ENCODE measurements around the gene GSTM5. TPM values are rescaled to one million over a fixed set of nuclear protein-coding genes. Genes with fewer than 3 reads are reported as not detected.
"Not testable (repeated sequence)": the region's sequence is repeated elsewhere in the genome, so short reads cannot be mapped to it uniquely, and the experiment has no call there.

The GSTM5 gene
- polyA plus RNA-seq, 3 donors = not detected

DNA sequence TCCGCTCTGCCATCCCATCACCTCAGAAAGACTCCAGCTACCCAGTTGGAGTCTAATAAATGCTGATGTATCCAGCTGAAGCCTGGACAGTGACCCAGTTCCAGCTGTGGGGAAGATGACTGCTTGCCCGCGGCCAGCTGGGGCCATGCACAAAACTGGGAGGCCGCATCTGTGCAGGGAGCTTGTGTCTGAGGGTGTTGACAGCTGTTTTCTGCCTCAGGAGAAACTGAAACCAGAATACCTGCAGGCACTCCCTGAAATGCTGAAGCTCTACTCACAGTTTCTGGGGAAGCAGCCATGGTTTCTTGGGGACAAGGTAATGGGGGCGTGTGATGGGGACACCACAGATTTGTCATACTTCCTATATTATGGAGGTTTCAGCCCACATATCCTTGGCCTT is 41.0 kb upstream of the GSTM5 start:
- Histone ChIP-seq H3K4me1 (ENCODE audit: control insufficient read depth in 1 of 2, insufficient read depth in 2 of 2, low read length in 2 of 2) (peaks cover 9 to 12% of the 10 kb centered on the region in 2 donors), H3K9ac (ENCODE audit: insufficient read depth, low read length, poor library complexity, severe bottlenecking) (no peak overlapping the region), H4K20me1 (ENCODE audit: insufficient read depth, low read length) (no peaks in the 10 kb centered on the region), H3K4me3 (replicated peaks in 1 of 3; ENCODE audit: low read depth in 2 of 3, low read length in 3 of 3) (no peak overlapping the region), H3K36me3 (replicated peaks in 1 of 2; ENCODE audit: control insufficient read depth in 1 of 2, insufficient read depth in 2 of 2, low read length in 2 of 2) (no peaks in the 10 kb centered on the region), H3K27ac (ENCODE audit: low read depth in 1 of 2, low read length in 2 of 2) (no peak overlapping the region), H3K9me3 (replicated peaks in 1 of 2; ENCODE audit: control insufficient read depth in 1 of 2, insufficient read depth in 1 of 2, low read length in 2 of 2) (no peaks in the 10 kb centered on the region), H3K79me2 (ENCODE audit: insufficient read depth, low read length) (no peaks in the 10 kb centered on the region), H2AFZ (ENCODE audit: insufficient read depth, low read depth, low read length, poor library complexity, severe bottlenecking) (no peak overlapping the region), H3K4me2 (replicated peaks; ENCODE audit: extremely low read depth, low read length, poor library complexity, severe bottlenecking) (no peak overlapping the region), H3K27me3 (ENCODE audit: control insufficient read depth in 2 of 2, insufficient read depth in 2 of 2, low read length in 2 of 2) (no peaks in the 10 kb centered on the region)
- intact Hi-C loops (cut with micrococcal nuclease) = no loop called here
- Mint-ChIP-seq H3K27ac (no peak overlapping the region), H3K36me3 (no peaks in the 10 kb centered on the region), H3K4me3 (no peak overlapping the region), H3K4me1 (peaks cover 22% of the 10 kb centered on the region), H3K27me3 (ENCODE audit: low read depth in 3 of 3) (peaks cover 2 to 8% (median 3%) of the 10 kb centered on the region in 3 donors), H3K9me3 (peaks cover 0 to 8% (median 0%) of the 10 kb centered on the region in 7 donors)
- TF ChIP-seq, protein P1, sequence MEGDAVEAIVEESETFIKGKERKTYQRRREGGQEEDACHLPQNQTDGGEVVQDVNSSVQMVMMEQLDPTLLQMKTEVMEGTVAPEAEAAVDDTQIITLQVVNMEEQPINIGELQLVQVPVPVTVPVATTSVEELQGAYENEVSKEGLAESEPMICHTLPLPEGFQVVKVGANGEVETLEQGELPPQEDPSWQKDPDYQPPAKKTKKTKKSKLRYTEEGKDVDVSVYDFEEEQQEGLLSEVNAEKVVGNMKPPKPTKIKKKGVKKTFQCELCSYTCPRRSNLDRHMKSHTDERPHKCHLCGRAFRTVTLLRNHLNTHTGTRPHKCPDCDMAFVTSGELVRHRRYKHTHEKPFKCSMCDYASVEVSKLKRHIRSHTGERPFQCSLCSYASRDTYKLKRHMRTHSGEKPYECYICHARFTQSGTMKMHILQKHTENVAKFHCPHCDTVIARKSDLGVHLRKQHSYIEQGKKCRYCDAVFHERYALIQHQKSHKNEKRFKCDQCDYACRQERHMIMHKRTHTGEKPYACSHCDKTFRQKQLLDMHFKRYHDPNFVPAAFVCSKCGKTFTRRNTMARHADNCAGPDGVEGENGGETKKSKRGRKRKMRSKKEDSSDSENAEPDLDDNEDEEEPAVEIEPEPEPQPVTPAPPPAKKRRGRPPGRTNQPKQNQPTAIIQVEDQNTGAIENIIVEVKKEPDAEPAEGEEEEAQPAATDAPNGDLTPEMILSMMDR (IDR thresholded peaks at IDR 0.05) = no peak
- WGBS (ENCODE audit: insufficient coverage) = 100% methylated on average over 3 of the region's 5 CpGs
- no peak for DNase-seq

DNA sequence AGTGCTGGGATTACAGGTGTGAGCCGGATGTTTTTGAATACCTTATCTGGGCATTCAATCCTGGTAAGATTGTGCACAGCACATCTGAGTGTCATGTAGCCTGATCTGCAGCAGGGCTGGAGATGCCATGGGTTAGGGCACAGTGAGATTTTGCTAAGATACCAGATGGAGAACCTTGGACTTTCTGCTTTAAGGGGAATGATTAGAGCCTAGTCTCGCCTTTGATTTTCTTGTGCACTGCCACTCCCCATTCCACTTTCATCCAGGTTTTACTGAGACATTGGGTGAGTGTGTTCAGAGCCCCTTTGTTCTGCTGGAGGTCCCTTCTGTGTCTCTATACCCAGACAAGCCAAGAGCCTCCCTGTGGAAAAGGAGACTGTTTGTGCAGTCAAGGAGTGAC is 38.2 kb upstream of the GSTM5 start:
- H3K9me3 Mint-ChIP-seq; intact Hi-C loops (cut with micrococcal nuclease); H4K20me1 ChIP-seq (ENCODE audit: insufficient read depth, low read length); H3K27me3 ChIP-seq (ENCODE audit: control insufficient read depth in 2 of 2, insufficient read depth in 2 of 2, low read length in 2 of 2); H3K36me3 Mint-ChIP-seq; H3K27ac Mint-ChIP-seq; H3K36me3 ChIP-seq (replicated peaks in 1 of 2; ENCODE audit: control insufficient read depth in 1 of 2, insufficient read depth in 2 of 2, low read length in 2 of 2); H3K4me1 Mint-ChIP-seq; H3K79me2 ChIP-seq (ENCODE audit: insufficient read depth, low read length); DNase-seq; H3K9ac ChIP-seq (ENCODE audit: insufficient read depth, low read length, poor library complexity, severe bottlenecking); H3K4me3 ChIP-seq (replicated peaks in 1 of 3; ENCODE audit: low read depth in 2 of 3, low read length in 3 of 3); H2AFZ ChIP-seq (ENCODE audit: insufficient read depth, low read depth, low read length, poor library complexity, severe bottlenecking); H3K4me1 ChIP-seq (ENCODE audit: control insufficient read depth in 1 of 2, insufficient read depth in 2 of 2, low read length in 2 of 2); H3K27ac ChIP-seq (ENCODE audit: low read depth in 1 of 2, low read length in 2 of 2); H3K4me3 Mint-ChIP-seq; H3K9me3 ChIP-seq (replicated peaks in 1 of 2; ENCODE audit: control insufficient read depth in 1 of 2, insufficient read depth in 1 of 2, low read length in 2 of 2); H3K4me2 ChIP-seq (replicated peaks; ENCODE audit: extremely low read depth, low read length, poor library complexity, severe bottlenecking); H3K27me3 Mint-ChIP-seq (ENCODE audit: low read depth in 3 of 3): not testable (repeated sequence)
- 100% methylated on average over 1 of the region's 2 CpGs for WGBS (ENCODE audit: insufficient coverage)

DNA sequence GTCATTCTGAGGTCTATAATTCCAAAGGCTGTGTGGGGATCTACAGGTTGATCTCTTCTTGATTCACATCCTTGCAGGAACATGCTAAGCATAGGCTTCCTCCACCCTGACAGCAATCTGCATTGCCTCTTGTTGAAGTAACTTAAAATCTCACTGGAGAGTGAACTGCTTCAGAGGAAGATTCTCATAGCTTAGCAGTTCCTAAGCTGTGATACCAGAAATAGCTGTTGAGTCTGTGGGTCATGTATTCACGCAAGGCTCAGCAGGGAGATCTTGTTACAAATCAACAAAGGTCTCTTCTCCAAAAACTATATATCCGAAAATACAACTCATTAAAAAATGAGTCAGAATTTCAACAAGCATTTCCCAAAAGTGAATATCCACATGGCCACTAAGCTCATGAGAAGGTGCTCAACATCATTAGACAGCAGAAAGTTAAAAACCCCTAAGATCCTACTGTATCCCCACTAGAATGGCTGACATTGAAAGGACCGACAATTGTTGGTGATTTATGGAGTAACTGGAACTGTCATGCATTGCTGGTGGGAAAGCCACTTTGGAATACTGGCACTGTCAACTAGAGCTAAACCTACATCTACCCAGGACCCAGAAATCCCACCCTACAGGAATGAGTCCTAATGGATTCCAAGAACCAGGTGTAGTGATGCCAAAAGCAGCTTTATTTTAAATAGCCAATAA is 35.2 kb upstream of the GSTM5 start:
- H3K27me3 ChIP-seq (ENCODE audit: control insufficient read depth in 2 of 2, insufficient read depth in 2 of 2, low read length in 2 of 2); H3K79me2 ChIP-seq (ENCODE audit: insufficient read depth, low read length); H3K9ac ChIP-seq (ENCODE audit: insufficient read depth, low read length, poor library complexity, severe bottlenecking); H3K4me1 ChIP-seq (ENCODE audit: control insufficient read depth in 1 of 2, insufficient read depth in 2 of 2, low read length in 2 of 2); H3K4me1 Mint-ChIP-seq; H3K27me3 Mint-ChIP-seq (ENCODE audit: low read depth in 3 of 3); H3K9me3 Mint-ChIP-seq; H3K4me2 ChIP-seq (replicated peaks; ENCODE audit: extremely low read depth, low read length, poor library complexity, severe bottlenecking); H3K36me3 Mint-ChIP-seq; H3K4me3 ChIP-seq (replicated peaks in 1 of 3; ENCODE audit: low read depth in 2 of 3, low read length in 3 of 3); H3K27ac Mint-ChIP-seq; H3K27ac ChIP-seq (ENCODE audit: low read depth in 1 of 2, low read length in 2 of 2); H3K4me3 Mint-ChIP-seq; H3K9me3 ChIP-seq (replicated peaks in 1 of 2; ENCODE audit: control insufficient read depth in 1 of 2, insufficient read depth in 1 of 2, low read length in 2 of 2); intact Hi-C loops (cut with micrococcal nuclease); DNase-seq; H3K36me3 ChIP-seq (replicated peaks in 1 of 2; ENCODE audit: control insufficient read depth in 1 of 2, insufficient read depth in 2 of 2, low read length in 2 of 2); H2AFZ ChIP-seq (ENCODE audit: insufficient read depth, low read depth, low read length, poor library complexity, severe bottlenecking); H4K20me1 ChIP-seq (ENCODE audit: insufficient read depth, low read length): not testable (repeated sequence)
- WGBS (ENCODE audit: insufficient coverage) = no CpG with 5 or more reads among the region's 3 CpGs

Measured in CD14-positive monocyte (primary cell).